Stimulated activated CD8-positive, alpha-beta memory T cell treated with anti-CD3 and anti-CD28 coated beads, Interleukin-4, amount 100 ng/mL, for 4 hours (primary cell): ENCODE measurements around the gene C1orf174.
"Not testable (repeated sequence)": the region's sequence is repeated elsewhere in the genome, so short reads cannot be mapped to it uniquely, and the experiment has no call there.

Source experiments
- DNase-seq, 2 donors: peaks; one replicate each; pipeline ENCODE4 v3.0.0-alpha.2; 2020; ENCODE audit warnings: low read depth in 2 of 2, low spot score in 1 of 2

C1orf174 gene

DNA sequence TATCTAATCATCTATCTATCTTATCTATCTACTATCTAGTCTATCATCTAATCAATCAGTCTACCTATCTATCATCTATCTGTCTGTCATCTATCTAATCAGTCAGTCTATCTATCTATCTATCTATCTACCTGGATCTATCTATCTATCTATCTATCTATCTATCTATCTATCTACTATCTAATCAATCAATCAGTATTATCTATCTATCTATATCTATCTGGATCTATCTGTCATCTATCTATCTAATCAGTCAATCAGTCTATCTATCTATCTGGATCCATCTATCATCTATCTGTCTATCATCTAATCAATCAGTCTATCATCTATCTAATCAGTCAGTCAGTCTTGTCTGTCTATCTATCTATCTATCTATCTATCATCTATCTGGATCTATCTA is 26.9 kb upstream of the C1orf174 start:
- no peak for DNase-seq

DNA sequence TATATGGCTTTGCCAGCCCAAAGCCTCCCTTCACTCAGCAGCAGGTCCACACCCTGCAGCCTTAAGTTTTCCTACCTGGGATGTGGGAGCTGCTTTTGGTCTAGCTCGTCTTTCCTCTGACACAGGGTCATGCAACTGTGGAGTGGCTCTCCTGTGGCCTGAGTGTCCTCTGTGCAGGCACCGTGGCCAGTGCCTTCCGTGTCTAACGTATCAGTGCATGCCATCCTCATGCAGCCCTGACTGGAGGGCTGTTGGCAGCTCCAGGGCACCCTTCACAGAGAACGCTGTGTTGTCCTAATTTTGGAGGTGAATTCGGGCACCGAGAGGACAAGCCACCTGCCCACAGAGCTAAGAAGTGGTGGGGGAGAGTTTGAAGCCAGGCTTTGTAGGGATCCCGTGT is 25.7 kb upstream of the C1orf174 start:
- DNase-seq, result no peak

GRCh38 chr1:3925256-3925655 is 25.2 kb upstream of the C1orf174 start:
- DNase-seq, result no peak

- no peak for DNase-seq
Measured at GRCh38 chr1:3924825-3925220, 24.8 kb upstream of the C1orf174 start.

- no peak for DNase-seq
Measured at GRCh38 chr1:3924186-3924824, 24.2 kb upstream of the C1orf174 start.

- DNase-seq, result no peak
Measured at GRCh38 chr1:3923378-3924185, 23.5 kb upstream of the C1orf174 start.

- DNase-seq, result no peak
Measured at GRCh38 chr1:3922851-3923250, 22.8 kb upstream of the C1orf174 start.

DNA sequence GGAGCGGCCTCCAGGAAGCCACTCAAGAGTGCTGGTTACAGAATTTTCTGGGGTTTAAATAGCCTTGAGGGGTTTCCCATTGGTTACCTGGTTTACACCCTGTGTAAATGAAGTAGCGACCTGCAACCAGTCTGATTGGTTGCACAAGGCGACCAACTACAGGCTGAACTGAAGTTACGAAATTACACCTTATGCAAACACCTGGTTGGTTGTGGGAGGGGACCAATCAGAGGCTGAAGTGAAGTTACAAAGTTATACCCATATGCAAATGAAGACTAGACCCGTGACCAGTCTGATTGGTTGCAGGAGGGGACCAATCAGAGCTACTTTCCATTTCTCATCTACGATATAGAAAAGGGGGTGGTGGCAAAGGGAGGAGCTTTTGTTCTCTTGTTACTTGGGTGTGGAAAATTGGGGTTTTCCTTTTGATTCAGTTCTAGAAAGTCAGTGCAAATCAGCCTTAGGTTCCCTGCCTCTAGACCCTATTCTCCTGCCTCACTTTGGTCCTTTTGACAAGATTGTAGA is 22.2 kb upstream of the C1orf174 start:
- no peak for DNase-seq

DNA sequence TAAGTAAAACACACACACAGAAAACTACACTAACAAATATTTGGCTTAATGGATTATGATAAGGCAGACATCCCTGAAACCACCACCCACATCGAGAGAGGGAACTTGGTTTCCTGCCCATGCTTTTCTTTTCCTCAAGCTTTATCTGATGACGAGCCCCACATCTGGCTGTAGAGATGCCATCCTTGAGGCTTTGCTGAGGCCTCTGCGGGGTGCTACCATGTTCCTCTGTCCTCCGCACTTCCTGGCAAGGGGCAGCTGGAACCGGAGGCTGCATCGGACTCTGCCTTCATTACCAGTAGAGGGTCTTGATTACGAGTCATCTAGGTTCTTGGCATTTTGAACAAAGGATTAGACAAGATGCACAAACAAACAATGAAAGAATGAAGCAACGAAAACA is 21.7 kb upstream of the C1orf174 start:
- DNase-seq, result no peak

- no peak for DNase-seq
Measured at GRCh38 chr1:3919706-3920105, 19.6 kb upstream of the C1orf174 start.

- no peak for DNase-seq
Measured at GRCh38 chr1:3918966-3919611, 19.0 kb upstream of the C1orf174 start.

DNA sequence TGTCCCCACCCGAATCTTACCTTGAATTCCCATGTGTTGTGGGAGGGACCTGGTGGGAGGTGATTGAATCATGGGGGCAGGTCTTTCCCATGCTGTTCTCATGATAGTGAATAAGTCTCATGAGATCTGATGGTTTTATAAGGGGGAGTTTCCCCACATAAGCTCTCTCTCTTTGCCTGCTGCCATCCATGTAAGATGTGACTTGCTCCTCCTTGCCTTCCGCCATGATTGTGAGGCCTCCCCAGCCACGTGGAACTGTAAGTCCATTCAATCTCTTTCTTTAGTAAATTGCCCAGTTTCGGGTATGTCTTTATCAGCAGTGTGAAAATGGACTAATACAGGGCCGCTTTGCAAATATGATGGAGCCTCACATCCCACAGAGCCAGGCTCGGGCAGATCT is 18.3 kb upstream of the C1orf174 start:
- not testable (repeated sequence) for DNase-seq

- no peak for DNase-seq
Measured at GRCh38 chr1:3917761-3918160, 17.7 kb upstream of the C1orf174 start.

DNA sequence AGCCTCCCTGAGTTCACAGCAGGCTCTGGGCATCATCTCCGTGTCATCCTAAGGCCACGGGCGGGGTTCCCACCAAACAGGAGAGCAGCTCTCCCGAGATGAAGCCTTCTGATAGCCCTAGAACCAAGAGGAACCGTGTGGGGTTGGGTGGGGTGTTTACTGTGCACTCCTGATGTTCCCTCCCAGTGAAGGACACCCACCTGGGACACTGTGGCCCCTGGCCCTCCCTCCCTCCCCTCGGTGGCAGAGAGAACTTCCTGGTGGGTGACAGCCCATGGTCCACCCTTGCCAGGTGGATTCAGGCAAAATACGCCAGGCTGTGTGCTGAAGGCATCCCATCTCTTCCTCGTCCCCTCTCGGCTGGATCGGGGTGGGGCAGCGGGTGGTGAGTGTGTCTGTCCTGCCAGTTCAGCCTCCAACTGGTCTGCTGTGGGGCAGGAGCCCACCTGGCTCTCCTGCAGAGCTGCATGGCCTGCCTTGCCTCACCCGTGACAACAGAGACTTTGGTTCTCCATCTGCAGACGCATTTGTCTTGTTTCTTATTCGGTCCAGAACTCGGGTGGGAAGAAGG is 15.6 kb upstream of the C1orf174 start:
- DNase-seq, result no peak

DNA sequence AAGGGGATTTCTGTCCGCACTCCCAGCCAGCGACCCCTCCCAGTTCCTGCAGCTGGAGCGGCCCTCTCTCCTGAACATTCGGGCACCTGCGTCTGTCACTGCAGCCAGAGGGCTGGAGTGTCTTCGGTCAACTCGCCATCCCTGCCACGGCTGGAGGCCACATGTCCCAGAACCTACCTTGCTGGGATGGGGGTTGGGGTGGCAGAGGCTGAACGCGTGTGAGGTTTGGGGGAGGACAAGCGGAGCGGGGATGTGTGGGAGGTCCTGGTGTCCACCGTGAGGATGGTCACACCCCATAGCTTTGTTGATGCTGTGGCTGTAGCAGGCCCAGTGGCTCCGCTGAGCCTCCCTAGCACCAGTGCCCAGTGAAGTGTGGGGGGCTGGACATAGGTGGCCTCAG is 14.8 kb upstream of the C1orf174 start:
- no peak for DNase-seq

GRCh38 chr1:3914331-3914851 is 14.3 kb upstream of the C1orf174 start:
- DNase-seq, result no peak

- no peak for DNase-seq
Measured at GRCh38 chr1:3912809-3913685, 13.0 kb upstream of the C1orf174 start.

DNA sequence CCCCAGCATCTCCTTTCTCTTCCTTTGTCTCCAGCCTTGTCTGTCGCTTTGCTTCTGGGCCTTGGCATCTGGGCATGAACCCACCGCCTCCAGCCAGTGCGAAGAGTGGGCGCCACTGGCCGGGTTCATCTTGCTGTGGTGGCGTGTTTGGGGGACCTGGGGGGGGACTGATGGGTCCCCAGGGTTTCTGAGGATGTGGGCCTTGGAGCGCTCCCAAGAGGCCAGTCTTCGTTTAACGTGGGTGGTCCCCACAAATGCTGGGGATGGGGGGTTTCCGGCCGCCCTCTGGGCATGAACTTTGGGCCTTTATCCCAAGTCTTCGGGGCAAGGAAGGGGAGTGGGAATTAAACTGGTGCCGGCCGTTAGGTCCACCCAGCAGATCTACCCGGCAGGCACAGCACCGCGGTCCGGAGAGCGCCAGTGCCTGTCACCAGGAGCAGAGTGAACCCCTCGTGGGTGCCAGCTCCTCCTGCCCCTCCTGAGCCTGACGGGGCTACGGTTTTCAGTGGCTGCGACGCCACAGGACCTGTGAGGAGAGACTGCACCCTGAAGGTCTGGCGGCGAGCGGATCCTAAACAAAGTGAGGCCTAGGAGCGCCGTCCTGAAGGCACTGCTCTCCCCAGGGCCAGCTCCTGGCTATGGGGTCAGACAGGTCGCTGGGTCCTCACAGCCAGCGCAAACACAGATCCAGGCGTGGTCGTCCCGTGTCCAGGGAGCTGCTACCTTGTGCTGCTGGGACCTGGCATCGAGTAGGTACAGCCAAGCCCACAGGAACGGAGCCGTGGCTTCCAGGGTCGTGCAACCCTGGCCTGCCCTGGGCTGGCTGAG is 12.1 kb upstream of the C1orf174 start:
- no peak for DNase-seq
